ENCODE data around the gene DNAAF5.

DNAAF5 gene

DNA sequence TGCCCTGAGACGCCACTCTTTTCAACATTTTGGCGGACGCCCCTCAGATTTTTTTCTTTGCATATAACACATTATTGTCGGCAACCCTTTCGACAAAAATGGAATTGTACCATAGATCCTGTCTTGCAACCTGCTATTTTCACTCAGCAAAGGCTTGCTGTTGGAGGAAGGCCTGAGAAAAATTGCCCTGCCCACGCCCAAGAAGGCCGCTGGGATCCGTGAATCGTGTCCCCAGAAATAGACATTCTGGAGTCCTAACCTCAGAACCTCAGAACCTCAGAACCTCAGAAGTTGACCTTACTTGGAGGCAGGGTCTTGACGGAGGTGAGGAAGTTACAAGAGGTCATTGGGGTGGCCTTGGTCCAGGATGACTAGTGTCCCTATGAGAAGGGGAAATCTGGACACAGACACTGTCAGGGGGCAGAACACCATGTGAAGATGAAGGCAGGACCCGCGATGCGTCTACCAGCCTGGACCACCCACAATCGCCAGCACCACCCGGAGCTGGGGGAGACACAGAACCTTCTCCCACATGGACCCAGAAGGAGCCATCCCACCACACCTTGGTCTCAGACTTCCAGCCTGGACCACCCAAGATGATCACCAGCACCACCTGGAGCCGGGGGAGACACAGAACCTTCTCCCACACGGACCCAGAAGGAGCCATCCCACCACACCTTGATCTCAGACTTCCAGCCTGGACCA, 19.1 kb upstream of the DNAAF5 start:
- DNase-seq: no peak

DNA sequence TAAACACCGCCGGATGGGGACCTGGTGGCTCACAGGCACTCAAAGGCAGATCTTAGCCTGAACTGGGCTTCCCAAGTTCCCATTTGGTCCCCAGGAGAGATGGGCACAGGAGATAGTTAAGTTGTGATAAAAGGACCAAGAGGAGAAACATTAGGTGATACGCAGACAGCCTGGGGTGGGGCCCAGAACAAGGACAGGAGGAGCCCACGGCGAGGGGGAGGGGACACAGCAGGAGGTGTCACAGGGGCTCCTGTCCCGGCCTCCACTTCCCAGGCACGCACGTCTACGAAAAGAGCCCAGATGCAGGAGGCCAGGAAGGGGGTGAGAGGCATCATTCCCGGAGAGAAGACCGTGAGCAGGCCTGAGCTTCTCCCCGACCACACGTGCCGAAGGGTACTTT, 16.3 kb upstream of the DNAAF5 start:
- DNase-seq: no peak

DNA sequence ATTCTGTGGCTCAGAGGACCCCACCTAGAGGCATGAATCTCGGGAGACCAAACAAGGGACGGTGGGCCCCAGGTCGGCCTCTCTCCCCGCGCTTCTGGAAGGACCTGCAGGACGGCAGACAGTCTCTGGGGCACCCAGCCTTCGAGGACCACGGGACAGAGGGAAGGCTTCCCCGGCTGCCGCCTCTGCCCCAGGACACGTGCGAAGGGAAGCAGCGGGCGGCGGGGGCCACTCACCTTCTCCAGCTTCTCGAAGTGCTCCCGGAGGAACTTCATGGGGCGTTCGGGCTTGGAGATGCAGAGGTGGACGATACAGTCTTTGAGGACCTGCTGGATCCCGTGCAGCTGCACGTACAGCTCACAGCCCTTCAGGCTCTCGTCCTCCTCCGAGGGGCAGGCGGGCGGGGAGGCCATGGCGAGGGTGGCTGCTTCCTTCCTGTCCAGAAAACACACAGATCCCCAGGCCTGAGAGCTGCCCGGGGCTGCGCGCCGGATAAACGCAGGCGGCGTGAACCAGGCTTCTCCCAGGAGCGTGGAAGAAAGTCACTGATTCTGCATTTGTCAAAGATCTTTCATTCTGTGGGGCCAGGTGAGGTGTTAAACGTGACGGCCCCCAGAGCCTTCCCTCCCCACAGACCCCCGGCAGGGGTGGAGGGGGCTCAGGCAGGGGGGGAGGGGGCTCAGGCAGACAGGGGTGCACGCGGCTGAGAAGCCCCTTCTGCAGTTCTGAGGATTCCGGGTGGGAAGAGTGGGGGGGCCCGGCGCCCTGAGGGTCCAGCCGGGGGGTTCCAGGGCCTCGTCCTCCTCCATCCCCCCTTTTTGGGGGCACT, 15.2 kb upstream of the DNAAF5 start:
- DNase-seq: no peak

DNA sequence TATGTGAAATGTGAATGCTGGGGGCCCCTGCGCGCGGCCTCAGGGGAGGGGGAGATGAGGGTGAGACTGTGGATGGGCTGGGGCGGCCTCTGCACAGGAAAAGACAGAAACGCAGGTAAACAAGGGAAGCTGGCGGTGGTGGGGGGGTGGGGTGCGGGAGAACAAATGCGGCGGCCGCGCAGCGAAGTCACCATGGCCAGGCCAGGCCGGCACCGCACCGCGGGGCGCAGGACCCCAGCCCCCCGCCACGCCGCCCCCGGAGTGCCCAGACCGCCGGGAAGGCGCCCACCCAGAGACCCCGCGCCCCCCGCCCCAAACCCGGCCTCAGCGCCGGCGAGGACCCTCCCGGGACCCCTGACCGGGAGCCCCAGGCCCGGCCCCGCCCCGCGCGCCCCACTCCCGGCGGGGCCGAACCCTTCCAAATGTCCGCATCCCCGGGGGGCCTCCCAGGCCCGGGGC, 14.5 kb upstream of the DNAAF5 start:
- DNase-seq: no peak

DNA sequence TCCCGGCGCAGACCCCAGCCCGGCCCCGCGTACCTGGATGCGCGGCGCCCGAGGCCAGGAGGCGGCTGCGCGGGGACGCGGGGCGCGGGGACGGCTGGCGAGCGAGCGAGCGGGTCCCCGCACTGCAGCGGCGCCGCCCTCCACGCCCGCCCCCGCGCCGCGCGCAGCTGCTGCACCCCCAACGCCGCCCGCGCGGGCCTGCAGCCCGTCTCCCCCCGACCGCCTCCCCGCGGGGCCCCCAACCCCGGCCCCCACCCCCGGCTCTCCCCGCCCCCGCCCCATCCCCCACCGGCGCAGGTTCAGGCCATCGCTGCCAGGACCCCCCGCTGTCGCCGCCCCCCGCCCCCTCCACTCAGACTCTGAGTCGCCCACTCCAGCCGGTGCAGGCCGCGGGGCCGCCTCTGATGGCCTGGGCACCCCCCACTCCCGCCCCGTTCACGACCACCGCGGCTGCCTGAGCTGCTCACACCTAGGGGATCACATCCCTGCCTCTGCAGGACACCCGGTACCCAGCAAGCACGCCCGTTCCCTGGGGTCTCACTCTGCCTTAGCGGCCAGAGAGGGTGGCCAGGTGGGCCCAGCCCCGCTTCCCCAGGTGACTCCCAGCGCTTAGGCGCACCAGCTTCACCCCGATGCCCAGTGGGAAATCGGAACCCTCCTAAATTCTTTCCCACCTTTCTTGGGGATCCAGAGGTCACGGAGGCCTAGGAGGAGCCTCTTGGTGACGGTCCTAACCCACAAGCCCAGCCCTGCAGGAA, 13.9 kb upstream of the DNAAF5 start:
- no peak for DNase-seq

DNA sequence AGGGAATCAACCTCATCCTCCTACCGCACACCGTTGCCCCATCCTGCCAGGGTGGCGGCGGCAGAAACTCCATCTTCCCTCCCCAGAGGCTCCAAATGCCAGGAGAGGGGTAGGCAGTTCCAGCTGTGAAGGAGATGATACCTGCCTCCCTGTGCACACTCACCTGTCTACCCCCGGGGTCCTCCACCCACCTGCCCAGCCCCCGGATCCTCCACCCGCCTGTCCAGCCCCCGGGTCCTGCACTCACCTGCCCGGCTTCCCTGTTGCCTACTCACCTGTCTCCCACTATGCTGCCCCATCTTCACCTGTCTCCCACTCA, 13.4 kb upstream of the DNAAF5 start:
- no peak for DNase-seq

DNA sequence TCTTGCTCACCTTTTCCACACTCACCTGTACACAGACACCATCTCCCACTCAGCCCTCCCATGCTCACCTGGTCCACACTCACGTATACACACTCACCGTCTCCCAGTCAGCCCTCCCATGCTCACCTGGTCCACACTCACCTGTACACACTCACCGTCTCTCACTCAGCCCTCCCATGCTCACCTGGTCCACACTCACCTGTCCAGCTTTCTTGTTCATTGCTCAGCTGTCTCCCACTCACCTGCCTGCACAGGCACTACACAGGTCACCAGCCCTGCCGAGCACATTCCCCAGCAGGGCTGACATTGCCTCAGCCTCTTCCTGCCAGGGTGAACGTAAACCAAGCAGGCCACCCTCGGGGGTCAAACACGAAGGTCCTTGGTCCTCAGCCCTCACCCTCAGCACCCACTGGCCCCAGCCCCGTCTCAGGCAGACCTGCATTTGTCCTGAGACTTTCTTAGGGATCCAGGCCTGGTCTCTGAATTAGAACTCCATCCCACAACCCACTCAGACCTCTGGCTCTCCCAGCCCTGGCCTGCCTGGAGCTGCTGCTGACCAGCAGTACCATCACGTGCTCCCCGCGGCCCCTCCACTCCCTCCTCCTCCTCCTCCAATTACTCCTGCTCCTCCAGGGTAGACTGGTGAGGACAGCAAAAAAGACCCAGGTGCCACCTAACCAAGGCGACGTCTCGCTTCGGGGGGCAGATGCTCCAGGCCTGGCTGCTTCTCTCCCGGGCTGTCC, 12.8 kb upstream of the DNAAF5 start:
- no peak for DNase-seq

DNA sequence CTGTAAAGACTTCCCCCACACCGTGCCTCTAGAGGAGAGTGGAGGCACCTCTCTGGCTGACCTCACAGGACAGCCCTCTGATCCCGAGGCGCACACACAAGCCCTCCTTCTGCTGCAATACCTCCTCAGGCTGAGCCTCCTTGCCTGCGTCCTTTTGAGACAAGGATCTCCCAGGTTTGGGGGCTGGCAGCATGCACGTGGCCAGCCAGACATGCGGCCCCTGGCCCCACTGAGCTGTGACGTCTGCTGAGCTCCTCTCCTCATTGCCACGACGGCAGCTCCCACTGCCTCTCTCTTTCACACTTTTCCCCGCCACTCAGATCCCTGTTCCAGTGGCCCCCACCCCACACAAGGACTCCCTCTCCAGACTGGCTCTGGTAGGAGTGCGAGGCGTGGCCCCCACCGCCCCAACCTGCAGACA, 12.2 kb upstream of the DNAAF5 start:
- no peak for DNase-seq

DNA sequence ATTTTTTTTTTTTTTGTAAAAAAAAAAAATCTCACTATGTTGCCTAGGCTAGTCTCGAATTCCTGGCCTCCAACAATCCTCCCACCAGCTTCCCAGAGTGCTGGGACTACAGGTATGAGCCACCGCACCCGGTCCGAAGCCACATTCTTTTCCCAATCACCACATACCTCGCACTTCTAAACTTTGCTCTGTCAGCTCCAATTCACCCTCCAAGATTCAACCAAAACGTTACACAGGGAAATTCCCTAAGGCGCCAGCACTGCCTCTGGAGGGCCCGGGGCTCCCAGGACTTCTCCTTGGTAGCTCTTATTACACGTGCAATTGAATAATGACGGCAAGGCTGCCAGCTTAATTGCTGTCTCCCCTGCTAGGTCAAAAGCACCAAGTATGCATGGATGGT, 10.3 kb upstream of the DNAAF5 start:
- DNase-seq: no peak

DNA sequence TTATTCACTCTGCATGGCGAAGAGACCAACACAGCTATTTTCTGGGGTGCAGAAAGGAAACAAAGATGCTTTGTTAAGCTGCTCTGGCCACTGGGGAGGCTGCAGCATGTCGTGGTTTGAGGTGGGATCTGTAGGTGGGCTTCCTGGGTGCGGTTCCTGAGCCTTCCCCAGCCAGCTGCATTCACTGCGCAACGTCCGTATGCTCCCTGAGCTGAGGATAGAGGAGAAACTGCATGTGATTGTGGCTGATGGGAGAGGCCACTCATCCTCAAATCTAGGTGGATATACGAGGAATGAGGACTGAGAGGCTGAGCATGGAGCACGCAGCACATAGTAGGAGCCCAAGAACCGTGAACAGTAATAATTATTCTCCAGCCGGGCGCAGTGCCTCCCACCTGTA, 9.9 kb upstream of the DNAAF5 start:
- no peak for DNase-seq

DNA sequence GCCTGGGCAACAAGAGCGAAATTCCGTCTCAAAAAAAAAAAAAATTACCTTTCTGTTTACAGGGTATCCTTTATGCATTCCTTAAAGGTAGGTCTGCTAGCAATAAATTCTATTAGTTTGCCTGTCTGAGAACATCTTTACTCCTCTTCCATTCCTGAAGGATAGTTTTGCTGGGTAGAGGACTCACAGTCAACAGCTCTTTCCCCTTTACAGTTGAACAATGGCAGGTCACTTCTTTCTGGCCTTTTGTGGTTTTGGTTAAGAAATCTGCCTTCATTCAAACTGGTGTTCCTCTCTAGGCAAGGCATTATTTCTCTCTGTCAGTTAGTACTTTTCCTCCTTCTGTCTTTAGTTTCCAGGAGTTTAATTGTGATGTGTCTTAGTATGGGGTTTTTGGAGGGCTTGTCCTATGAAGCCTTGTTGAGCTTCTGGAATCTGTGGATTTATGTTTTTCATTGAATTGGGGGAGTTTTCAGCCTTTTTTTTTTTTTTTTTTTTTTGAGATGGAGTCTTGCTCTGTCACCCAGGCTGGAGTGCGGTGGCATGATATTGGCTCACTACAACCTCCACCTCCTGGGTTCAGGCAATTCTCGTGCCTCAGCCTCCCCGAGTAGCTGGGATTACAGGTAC, 4.8 kb upstream of the DNAAF5 start:
- no peak for DNase-seq

DNA sequence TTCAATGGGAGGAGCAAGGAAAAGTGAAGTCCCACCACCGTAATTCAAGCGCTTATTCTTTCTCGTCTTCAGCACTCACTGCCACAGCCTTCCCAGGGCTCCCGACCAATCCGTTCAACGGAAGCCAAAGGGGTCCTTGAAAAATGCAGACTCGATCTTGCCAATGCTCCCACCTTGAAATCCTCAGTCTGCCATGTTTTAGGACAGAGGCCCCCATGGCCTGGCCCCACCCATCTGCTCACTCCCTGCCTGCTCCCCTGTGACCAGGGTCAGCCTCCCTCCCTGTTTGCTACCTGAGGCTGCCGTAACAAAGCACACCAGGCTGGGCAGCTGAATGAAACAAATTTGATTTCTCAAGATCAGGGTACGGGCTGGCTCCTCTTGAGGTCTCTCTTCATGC, 3.0 kb upstream of the DNAAF5 start:
- no peak for DNase-seq

DNA sequence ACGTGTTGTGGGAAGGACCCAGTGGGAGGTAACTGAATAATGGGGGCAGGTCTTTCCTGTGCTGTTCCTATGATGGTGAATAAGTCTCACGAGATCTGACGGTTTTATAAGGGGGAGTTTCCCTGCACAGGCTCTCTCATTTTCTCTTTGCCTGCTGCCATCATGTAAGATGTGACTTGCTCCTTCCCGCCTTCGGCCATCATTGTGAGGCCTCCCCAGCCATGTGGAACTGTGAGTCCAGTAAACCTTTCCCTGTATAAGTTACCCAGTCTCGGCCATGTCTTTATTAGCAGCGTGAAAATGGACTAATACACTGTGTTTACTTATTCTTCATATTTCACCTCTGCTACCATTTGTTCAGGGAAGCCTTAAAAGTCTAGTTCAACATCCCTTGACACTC, 2.2 kb upstream of the DNAAF5 start:
- no peak for DNase-seq

DNA sequence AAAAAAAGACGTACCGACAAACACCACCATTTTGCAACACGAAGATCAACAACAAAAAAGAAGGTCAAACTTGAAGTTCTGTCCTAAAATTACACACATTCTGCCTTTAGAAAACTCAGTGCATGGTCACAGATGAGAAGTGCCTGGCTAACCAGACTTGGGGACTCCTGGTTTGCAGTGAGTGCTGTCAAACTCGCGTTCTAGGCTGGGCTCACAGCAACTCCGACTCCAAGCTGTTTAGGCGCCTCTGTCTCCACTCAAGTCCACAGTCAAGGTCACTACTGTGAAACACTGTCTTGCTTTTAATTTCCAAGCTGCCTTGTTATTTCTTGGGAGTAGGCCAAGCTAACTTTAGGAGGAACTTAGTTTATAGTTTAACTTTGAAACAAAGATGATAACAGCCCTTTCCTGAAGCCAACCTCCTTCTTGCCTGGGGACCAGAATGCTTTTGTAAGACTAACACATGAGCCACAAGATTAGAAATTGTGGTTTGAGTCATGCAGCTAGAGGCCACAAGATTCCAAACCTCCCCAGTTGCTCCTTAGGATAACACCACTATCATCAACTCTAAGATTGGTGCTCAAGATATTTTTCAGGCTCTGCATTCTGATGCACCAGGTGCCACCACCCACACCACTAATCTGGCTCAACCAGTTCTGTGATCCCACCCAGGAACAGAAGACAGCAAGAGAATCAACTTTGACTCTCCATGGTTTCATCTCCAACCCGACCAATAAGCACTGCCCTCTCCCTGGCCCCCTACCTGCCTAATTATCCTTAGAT, 1.1 kb upstream of the DNAAF5 start:
- DNase-seq: no peak

DNA sequence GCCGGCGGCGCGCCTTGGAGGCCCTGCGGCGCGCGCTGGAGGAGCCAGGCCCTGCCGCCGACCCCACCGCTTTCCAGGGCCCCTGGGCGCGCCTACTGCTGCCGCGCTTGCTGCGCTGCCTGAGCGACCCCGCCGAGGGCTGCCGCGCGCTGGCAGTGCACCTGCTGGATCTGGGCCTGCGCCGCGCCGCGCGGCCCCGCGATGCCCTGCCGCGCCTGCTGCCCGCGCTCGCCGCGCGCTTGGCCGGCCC, 280 bp downstream of the DNAAF5 start:
- DNase-seq: no peak

DNA sequence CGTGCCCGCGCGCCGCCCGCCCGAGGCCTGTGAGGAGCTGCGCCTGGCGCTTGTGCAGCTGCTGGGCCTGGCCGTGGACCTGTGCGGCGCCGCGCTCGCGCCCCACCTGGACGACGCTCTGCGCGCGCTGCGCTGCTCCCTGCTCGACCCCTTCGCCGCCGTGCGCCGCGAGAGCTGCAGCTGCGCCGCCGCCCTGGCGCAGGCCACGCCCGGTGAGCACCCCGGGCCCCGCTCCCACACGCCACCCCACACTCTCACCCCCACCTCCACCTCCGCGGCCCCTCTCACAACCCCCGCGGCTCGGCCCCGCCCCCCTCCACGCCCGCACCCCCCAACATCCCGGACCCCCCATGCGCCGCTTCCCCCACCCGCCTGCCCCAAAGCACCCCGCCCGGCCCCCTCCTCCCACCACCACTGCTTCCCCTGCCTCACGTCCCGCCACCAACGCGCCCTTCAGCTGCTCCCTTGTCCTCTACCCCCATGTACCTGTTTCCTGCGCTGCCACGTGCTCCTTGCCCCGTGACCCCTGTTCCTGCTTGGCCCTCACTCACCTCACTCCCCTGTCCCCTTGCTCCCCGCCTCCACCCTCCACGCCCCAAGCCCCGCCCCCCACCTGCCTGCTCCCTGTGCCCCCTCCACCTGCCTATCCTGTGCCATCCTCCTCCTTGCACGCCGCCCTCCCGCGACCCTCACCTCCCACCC, 756 bp downstream of the DNAAF5 start, which contains the start of gene PRKAR1B:
Gene PRKAR1B (minus strand): TSS at position 178 of the 702 bp plus-strand sequence. CDS start 15,776 bp downstream, outside the sequence.
- no peak for DNase-seq

DNA sequence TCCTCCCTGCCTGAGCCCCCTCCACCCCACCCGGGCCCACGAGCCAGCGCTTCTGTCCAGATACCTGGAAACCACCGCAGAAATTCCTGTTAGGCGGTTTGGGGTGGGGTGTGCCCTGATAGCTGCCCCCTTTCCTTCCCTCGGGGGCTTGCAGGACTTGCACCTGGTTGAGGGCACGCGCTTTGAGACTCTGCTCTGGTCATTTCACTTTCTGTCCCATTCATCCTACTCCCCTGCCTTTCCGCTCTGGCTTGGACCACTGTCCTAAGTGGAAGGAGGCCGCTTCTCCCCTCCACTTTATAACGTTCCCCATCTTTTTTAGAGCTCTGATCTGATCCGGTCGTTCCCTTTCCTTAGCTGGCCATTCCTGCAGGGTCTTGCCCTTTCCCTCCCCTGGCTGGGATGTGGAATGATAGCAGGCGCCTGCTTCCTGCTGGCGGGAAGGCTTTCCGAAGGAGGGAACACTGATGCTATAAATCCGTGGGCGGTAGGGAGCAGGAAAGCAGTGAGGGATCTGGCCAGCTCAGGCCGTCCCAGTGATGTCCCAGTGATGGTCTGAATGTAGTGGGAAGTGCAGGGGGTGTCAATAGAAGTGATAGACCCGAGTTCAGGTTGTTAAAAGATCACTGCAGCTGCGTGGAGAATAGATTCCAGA, 1.4 kb downstream of the DNAAF5 start:
- DNase-seq: no peak

DNA sequence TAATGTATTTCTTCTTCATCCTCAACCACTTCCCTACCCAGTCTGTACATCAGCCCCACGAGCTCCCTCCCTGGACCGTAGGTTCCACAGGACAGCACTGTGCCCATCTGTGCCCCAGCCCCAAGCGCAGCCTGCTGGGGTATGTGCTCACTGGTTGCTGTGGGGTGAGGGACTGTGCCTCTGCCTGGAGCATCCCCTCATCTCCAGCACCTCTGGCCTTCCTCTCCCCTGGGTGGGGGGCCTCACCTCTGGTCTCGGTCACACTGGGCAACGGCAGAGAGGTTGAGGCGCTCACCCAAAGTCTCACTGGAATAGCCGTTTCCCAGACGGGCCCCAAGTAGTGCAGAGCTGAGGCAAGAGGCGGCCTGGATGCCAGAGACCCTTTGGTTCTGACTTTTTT, 2.1 kb downstream of the DNAAF5 start:
- DNase-seq: no peak

DNA sequence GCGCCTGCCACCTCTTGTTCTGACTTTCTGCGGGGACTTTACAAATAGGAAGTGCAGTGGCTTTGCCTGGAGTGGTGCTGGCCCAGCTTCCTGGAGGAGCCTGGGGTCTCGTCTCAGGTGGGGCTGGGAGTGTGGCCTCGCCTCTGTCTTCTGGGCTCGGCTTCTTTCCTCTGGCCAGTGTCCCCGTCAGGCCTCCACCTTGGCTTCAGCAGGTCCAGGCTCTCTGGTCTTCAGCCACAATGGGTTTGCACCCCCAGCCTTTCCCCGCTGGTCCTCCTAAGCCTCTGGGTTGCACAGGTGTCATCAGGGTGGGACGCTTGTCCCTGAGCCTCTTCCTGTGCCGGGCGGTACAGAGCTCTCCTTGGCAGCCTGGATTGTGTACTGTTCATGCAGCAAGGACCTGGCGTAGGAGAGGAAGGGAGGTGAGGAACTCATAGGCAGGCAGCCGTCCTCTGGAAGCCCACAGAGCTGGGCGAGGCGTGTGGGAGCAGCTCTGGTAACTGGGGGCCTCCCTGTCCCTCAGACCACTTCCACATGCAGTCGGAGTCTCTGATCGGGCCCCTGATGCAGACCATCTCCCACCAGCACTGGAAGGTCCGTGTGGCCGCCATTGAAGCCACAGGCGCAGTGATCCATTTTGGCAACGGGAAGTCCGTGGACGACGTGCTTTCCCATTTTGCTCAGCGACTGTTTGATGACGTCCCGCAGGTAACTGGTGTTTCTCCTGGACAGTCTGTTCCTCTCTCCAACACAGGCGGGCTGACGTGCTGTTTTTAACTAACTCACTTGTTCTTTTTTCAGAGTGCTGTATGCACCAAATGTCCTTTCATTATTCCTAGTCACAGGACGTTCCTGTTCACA, 2.9 kb downstream of the DNAAF5 start:
- no peak for DNase-seq
